Fibroblast of villous mesenchyme (primary cell): ENCODE data around the gene TEAD1. TPM values are rescaled to one million over a fixed set of nuclear protein-coding genes. Genes with fewer than 3 reads are reported as not detected.
A peak's percentile ranks its signal among the peaks of the same experiment; 100 is the strongest.

Experiments
- DNase-seq: peaks from one replicate; pipeline ENCODE4 v3.0.0-alpha.2; 2010; ENCODE audit warnings: low read depth
- H3K4me3 ChIP-seq: 2 replicates; pipeline ENCODE4 v1.5.1; 2011; ENCODE audit warnings: low read depth, mild to moderate bottlenecking, low read length
- CTCF ChIP-seq: IDR thresholded peaks from 2 replicates; pipeline ENCODE4 v1.5.1; 2012; ENCODE audit warnings: low read depth, mild to moderate bottlenecking, low read length; ENCODE audit not compliant: insufficient read depth
- total RNA-seq: library from RNA; depleted of rRNA; stranded (reverse); fragments of >200 nt; gene quantifications from 2 replicates; pipeline ENCODE4 v1.2.3, GENCODE V29; 2012

Gene TEAD1
- total RNA-seq, 1 donor = 244 TPM

- DNase-seq = no peak
- no peak overlapping the region for H3K4me3 ChIP-seq
- no peak for TF ChIP-seq CTCF
These were observed 243.6 kb downstream of the TEAD1 start for GRCh38 chr11:12917822-12918221.

DNA sequence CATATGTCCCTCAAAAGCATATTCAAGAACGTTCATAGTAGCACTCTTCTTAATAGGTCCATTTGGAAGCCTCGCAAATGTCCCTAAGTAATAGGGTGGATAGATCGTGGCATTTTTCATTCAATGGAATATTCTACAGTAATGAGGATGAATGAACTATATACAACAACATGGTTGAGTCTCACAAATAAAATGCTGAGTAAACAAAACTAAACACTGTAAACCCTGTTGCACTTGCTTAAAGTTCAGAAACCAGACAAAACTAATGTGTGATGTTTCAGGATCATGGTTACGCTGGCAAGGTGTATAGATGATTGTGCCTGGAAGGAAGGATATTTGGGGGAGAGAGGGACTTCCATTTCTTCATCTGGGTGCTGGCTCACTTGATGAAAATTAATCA is 244.4 kb downstream of the TEAD1 start:
- TF ChIP-seq CTCF = no peak
- H3K4me3 ChIP-seq = no peak overlapping the region
- DNase-seq = no peak

DNA sequence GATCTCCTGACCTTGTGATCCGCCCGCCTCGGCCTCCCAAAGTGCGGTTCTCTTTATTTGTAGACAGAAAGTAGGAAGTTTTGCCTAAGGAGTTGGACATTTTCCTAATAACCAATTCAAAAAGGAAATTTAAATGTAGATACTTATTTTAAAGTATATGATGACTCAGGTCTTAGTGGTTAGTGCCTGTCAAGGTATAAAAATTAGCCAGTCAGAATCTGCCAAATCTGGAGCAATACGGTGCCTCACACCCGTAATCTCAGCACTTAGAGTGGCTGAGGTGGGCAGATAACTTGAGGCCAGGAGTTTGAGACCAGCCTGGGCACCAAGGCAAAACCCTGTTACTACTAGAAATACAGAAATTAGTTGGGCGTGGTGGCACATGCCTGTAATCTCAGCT is 248.2 kb downstream of the TEAD1 start:
- TF ChIP-seq CTCF = no peak
- no peak overlapping the region for H3K4me3 ChIP-seq
- DNase-seq = no peak

DNA sequence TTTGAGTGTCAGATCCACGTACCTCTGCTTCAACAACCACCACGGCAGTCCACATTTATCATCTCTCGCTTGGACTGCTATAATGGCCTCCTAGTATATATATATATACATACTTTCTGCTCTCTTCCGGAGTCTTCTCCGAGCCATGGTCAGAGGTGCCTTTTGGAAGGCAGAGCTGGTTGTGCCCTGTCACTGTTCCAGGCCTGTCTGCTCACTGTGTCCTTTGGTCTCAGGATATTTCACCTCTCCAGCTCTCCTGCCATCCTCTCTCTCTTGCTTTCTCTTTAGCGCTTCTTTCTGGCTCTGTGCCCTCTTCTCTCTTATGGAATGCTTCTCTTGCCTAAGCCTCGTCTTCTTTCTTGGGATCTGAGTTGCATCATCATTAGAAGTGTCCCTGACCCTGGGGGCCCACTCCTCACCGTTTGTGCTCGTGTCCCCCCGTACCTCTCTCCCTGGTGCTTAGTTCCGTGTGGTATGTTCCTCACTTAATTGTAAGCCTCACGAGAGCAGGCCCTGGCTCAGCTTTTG is 248.8 kb downstream of the TEAD1 start:
- H3K4me3 ChIP-seq = no peak overlapping the region
- no peak for TF ChIP-seq CTCF
- DNase-seq = peak; percentile 75

DNA sequence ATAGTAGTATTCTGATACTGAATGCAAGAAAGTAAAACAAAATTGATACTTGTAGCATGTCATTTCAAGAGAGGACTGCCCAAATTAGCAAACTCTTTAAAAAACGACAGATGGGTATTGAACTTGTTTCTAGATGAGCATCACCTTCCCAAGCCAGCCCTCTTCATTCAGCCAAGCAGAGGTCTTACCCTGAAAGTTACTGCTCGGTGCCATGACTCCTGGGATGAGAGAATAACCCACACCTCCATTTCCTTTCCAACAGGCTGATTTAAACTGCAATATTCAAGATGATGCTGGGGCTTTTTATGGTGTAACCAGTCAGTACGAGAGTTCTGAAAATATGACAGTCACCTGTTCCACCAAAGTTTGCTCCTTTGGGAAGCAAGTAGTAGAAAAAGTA is 250.4 kb downstream of the TEAD1 start:
- DNase-seq = no peak
- TF ChIP-seq CTCF = no peak
- H3K4me3 ChIP-seq = no peak overlapping the region

- no peak for DNase-seq
- TF ChIP-seq CTCF = no peak
- no peak overlapping the region for H3K4me3 ChIP-seq
These were observed 251.3 kb downstream of the TEAD1 start for GRCh38 chr11:12925520-12925919.

GRCh38 chr11:12927221-12927620 is 253.0 kb downstream of the TEAD1 start:
- TF ChIP-seq CTCF = no peak
- no peak for DNase-seq
- no peak overlapping the region for H3K4me3 ChIP-seq
